ENCODE results near the gene MFSD11.
"Not testable (repeated sequence)": the region's sequence is repeated elsewhere in the genome, so short reads cannot be mapped to it uniquely, and the experiment has no call there.

The MFSD11 gene

DNA sequence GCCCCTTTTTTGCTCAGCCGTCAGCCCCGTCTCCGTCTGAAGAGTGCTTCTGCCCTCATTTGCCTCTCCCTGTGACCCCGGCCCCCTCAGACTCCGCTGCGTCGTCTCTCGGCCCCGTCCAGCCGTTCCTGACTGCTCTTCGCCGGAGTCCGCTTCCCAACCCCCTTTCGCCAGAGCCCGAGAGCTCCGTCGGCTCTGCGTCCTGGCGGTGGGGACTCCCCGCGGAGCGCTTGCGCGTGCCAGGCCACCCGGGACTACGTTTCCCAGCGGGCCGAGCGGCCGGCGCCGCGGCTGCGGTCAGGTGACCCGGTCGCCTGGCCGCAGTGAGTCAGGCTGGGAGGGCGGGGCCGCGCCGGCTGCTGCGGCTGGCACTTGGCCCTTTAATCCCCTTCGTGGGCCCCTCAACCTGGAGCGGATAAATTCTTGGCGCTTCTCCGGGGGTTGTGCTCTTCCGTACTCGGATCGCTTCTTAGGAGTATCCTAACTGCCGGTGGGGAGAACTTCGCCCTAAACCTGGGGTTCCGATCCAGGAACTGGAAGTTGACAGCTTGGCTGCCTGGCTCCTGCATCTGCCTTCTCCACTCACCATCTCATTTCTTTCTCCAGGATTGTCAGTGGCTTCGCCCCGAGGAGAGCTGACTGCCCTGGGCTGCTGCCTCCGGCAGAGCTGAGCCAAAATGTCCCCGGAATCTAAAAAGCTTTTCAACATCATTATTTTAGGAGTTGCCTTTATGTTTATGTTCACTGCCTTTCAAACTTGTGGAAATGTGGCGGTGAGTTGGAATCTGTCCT is at the start of gene MFSD11:
Gene MFSD11 (plus strand): TSS at position 444 of the 792 bp plus-strand sequence. CDS start 234 bp downstream, at position 678.
- peak; percentile 84 for DNase-seq (ENCODE audit: low read depth, low spot score)

DNA sequence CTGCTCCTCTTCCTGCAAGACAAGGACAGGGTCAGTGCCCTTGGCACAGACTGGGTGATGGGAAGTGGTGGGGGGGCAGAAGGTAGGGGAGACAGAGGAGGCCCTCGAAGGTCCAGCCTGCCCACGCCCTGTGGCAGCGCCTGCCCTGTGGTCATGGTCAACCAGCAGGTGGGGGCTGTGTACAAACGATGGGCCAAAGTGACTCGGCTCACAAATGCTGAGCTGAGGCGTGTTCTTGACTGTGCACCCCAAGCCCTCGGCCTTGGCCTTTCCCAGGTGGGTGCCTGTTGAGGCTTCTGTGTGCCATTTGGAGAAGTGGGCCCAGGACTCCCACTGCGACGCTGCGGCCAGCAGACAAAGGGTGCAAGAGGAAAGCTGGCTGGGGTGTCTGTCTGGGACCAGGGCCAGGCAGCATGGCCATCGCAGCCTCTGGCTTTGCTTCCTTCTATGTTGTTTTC is 49.7 kb upstream of the MFSD11 start:
- DNase-seq (ENCODE audit: low read depth, low spot score) = no peak

DNA sequence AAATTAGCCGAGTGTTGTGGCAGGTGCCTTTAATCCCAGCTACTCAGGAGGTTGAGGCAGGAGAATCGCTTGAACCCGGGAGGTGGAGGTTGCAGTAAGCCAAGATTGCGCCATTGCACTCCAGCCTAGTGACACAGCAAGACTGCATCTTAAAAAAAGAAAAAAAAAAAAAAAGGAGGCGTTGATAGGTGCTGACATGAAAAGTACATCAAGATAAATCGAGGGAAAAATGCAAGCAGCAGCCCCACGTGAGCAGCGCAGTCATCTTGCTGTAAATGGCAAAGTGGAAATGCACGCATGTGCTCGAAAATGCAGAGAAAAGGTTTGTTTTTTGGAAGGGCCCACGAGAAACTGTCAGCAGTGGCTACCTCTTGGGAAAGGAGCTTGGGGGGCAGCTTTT is 48.1 kb upstream of the MFSD11 start:
- DNase-seq (ENCODE audit: low read depth, low spot score) = no peak

DNA sequence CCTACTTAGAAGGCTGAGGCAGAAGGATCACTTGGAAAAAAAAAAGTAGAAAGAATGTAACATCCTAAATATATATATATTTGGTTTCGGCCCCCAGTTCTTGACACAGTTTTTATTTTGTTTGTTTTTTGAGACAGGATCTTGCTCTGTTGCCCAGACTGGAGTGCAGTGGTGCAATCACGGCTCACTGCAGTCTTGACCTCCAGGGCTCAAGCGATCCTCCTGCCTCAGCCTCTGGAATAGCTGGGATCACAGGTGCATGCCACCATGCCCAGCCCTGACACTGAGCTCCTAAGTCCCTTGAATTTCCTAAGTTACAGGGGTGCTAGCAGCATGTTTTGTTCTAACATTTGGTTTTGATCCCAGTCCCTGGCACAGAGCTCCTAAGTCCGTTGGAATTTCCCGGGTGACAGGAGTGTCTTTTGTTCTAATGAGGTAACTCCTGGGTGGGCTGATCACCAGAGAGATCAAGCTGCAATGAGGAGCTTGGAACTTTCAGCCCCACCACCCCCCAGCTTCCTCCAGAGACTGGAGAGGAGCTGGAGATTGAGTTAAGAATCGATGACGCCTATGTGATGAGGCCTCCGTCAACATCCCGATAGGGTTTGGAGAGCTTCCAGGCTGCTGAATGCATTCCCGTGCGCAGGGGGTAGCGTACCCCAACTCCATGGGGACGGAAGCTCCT is 47.2 kb upstream of the MFSD11 start:
- DNase-seq (ENCODE audit: low read depth, low spot score) = no peak

DNA sequence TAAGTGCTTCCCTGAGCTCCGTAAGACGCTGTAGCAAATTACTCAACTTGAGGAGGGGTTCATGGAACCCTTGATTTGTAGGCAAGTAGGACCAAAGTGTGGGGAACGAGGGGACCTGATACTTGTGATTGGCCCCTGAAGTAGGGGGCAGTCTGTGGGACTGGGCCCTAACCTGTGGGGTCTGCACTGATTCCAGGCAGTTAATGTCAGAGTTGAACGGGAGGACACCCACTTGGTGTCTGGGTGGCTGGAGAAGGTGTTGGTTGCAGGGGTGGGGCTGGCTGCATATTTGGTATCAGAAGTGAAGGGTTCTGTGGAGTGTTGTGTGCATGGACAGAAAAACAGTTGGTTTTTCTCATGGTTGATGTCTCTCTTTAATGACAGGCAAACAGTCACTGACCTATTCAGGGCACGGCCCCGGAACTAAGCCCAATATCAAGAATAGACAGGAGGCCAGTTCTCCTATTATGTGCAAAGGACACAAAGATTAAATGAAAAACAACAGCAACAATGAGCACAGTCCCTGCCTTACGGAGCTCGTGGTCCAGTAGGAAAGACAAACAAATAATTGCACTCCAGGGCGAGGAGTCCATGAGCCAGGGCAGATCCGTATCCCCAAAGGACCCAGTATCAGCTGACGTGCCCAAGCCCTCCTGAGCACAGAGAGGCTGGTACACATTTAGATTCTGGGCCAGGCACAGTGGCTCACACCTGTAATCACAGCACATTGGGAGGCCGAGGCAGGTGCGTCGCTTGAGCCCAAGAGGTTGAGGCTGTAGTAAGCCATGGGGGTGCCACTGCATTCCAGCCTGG is 46.3 kb upstream of the MFSD11 start:
- DNase-seq (ENCODE audit: low read depth, low spot score) = no peak

DNA sequence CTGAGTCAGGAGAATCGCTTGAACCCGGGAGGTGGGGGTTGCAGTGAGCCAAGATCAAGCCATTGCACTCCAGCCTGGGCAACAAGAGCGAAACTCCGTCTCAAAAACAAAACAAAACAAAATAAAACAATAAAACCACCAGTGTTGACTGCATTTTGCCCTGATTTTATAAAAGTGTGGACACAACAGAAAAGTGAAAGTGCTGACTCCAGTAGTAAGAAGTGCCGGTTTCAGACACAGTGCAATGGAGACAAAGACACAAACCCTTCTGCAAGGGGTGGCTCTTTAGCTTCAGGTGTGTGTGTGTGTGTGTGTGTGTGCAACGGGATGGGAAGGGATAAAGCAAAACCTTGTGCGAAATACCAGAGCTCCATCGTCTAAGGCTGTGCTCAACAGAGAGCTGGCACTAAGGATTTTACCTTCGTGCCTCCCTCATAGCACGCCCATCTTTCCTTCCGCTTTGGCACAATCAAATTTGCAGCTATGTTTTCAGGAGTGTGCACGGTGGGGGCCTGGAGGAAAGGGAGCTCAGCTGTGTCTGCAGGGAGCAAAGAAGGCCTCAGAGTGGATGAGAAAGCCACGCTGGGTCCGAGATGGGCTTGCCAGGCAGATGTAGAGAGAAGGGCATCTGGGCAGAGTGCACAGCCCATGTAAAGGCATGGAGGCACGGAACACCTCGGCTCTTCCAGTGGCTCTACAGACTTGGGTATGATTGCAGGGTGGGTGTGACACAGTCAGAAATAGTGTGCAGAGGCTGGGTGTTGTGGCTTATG is 42.7 kb upstream of the MFSD11 start:
- no peak for DNase-seq (ENCODE audit: low read depth, low spot score)

DNA sequence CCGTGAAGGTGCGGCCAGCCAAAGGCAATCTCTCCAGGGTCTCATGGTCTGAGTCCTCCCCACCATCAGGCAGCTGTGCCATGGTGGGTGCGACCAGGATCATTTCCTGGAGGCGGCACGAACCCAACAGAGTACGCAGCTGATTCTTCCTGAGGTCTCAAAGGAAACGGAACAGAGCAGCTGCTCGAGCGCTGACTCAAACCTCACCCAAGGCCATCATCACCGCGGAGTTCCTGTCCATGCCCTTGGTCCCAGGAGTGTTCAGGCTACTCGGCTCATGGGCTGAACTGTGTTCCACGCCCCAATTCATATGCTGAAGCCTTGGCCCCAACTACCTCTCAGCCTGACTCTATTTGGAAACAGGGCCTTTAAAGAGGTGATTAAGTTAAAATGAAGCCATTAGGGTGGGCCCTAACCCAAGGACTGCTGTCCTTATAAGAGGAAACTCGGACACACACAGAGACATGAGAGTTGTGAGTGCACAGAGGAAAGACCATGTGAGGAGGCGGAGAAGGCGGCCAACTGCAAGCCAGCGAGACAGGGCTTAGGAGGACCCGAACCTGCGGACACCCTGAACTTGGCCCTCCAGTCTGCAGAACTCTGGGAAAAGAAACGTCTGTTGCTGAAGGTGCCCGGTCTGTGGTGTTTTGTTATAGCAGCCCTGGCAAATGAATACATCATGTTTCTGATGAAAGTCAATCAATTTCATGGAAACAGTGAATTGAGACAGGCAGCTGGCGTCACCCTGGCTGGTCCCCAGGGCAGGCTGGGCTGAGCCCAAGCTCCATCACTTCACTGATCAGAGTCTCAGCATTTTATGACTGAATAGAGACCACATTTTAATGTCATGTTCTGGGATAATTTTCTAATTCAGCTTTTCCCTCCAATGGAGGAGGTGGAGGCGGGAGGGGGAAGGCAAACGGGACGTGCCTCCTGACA is 40.9 kb upstream of the MFSD11 start:
- DNase-seq (ENCODE audit: low read depth, low spot score) = no peak

DNA sequence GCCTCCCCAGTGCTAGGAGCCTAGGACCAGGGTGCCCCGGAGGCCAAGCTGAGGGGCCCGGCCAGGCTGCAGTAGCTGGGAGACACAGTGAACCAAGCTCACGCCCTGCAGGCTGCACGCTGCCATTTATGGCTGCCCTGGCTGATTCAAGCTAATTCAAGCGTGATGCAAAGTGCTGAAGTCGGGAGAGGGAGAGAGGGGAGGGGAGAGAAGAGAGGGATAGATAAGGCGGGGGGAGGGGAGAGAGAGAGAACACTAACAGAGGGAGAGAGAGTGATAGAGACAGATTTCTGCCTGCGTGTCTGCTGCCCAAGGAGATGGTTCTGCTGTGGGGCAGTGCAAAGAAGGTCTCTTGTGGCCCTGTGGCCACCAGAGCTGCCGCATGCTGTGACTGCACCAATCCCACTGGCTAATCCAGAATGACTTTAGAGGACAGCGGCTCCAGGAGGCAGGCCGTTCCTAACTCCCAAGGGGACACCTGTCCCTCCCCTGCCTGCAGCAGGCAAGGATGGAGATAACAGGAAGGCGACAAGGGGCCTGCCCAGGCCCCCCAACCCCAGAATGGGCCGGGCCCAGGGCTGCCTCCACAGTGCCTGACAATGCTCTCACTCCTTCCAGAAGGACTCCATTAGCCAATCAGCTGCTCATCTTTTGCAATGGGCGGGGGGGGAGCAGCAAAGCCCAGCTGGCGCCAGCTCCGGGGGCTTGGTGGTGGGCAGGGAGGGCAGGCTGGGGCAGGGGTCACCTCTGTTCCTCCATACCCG is 40.0 kb upstream of the MFSD11 start:
- DNase-seq (ENCODE audit: low read depth, low spot score) = no peak

DNA sequence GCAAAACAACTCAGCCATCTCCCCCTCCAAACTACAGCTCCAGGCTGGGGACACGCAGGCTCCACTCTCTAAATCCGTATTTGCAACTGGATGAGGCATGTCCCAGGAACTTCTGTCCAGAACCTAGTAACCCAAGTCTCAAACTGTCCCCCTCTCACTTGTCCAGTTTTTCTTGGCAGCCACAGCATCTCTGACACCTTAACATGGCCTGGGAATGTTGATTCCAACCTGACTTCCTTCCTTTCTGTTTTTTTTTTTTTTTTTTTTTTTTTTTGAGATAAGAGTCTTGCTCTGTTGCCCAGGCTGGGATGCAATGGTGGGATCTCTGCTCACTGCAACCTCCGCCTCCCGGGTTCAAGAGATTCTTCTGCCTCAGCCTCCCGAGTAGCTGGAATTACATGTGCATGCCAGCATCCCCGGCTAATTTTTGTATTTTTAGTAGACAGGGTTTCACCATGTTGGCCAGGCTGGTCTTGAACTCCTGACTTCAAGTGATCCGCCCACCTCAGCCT is 39.4 kb upstream of the MFSD11 start:
- DNase-seq (ENCODE audit: low read depth, low spot score) = not testable (repeated sequence)

DNA sequence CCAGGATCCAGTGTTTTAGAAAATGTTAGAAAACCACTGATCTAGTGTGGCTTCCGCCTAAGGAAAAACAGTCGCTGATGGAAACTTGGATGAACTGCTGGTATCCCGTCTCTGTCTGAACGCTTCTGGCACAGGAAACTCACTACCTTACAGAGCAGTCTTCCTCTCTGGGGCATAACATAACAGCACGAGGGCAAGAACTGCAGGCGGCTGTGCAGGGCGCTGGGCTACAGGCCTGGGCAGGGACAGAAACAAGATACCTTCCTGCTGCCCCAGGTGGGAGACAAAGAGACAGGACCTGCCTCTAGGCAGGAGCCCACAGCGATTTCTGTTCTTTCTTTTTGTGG is 37.7 kb upstream of the MFSD11 start:
- DNase-seq (ENCODE audit: low read depth, low spot score) = no peak

DNA sequence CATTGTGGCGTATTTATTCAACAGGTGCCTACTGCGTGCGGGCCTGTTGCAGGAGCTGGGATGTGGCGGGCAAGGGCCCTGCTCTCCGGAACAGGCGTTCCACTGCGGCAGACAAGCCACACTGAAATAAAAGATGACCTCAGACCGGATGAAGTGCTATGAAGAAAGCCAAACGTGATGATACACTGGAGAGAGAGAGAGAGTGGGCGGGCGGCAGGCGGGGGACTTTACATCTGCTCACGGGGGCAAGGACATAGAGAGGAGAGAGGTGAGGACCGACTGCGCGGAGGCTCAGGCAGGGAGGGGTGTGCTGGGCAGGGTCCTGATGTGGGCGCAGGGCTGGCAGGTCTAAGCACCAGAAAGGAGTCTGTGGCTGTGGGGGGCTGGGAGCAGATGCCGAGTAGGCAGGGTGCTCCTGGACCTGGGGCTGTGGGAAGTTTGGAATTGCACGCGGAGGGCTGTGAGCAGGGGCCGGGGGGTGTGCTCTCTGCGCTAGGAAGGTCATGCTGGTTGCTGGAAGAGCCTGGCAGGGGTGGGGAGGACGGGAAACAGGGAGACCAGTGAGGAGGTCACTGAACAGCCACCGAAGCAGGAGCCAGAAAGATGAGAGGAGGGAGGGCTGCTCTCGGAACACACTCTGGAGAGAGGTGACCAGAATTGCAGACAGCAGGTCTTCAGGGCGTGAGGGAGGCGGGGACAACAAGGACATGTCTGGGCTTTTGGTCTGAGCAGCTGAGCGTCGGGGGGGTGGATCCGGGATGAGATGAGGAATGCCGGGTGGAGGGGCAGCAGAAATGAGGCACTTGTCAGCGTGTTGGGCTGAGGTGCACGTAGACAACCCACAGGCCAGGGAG is 37.1 kb upstream of the MFSD11 start:
- no peak for DNase-seq (ENCODE audit: low read depth, low spot score)

DNA sequence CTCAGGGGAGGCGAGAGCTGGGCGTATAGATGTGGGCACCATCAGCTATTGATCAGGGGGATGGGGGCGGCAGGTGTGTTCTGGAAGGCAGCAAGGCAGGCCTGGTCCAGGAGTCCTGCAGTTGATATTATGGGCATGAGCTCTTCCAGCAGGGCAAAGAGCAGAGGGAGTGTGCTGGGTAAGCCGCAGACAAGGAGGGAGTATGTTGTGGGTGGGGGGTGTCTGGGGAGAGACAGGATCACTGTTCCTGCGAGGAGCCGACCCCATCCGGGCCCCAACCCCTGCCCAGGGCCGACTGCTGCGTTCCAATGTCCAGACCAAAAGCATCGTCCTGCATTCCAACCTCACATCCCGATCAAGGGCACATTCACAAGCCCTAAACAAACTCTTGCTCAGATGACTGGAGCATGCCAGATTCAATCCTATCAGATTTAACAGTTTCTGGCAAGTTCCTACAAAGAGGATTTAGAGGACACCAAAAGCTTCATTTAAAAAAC is 36.4 kb upstream of the MFSD11 start:
- DNase-seq (ENCODE audit: low read depth, low spot score) = no peak

DNA sequence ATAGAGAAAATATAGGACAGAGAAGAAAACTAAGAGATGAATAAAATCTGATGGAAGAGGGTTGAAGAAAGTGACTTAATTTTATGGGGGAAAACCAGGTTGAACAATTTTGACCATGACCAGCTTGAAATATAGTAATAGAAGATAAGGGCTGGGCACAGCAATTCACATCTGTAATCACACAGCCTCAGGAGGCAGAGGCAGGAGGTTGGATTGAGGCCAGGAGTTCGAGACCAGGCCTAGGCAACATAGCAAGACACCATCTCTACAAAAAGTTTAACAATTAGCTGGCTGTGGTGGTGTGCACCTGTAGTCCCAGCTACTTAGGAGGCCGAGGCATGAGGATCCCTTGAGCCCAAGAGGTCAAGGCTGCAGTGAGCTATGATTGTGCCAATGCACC is 35.8 kb upstream of the MFSD11 start:
- no peak for DNase-seq (ENCODE audit: low read depth, low spot score)

DNA sequence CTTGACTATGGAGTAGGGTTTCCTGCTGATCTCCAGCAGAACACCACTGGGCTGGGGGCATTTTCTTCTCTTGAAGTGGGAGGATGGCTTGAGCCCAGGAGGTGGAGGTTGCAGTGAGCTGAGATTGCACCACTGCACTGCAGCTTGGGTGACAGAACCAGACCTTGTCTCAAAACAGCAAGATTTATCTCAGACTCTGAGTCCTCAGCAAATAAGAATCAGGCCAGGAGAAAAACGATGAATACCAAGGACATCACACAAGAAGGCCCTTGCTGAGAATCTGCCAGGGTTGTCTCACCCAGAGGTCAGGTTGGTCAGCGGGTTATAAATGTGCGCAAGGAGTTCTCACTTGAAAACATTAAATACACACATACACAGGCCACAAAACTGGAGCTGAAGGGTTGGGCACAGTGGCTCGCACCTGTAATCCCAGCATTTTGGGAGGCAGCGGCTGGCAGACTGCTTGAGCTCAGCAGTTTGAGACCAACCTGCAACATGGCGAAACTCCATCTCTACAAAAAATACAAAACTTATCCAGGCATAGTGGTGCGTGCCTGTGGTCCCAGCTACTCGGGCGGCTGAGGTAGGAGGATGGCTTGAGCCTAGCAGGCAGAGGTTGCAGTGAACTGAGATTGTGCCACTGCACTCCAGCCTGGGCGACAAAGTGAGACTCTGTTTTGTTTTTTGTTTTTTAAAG is 34.8 kb upstream of the MFSD11 start:
- DNase-seq (ENCODE audit: low read depth, low spot score) = no peak

DNA sequence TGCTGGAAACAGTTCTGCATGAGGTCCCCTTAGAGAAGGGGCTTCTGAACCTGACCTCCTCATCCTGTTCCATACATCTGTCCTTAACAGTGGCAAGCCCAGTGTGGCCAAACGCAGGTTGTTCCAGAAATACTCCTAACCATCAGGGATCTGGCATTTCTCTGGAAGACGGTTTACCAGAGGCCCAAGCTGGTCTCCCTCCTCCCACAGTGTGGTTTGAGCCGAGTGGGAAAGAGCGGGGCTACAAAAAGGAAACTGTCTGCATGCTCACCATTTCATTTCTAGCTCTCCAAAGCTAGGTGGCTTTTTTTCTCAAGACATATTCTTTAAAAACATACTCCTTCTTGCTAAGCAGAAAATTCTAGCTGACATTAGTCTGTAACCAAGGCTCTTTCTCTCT is 33.1 kb upstream of the MFSD11 start:
- DNase-seq (ENCODE audit: low read depth, low spot score) = no peak

DNA sequence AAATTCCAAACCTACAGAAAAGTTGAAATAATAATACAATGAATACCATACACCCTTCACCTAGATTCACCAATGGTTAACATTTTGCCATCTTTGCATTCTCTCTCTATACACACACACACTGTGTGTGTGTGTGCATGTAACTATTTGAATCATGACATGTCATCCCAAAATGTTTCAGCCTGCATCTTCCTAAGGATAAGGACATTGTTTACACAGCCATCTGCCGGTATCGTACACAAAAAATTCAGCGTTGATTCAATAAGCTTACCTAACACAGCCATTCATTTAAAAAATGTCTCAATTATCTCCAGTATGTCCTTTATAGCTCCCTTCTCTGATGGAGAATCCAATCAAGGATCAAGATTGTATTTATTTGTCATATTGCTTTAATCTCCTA is 31.1 kb upstream of the MFSD11 start:
- no peak for DNase-seq (ENCODE audit: low read depth, low spot score)

DNA sequence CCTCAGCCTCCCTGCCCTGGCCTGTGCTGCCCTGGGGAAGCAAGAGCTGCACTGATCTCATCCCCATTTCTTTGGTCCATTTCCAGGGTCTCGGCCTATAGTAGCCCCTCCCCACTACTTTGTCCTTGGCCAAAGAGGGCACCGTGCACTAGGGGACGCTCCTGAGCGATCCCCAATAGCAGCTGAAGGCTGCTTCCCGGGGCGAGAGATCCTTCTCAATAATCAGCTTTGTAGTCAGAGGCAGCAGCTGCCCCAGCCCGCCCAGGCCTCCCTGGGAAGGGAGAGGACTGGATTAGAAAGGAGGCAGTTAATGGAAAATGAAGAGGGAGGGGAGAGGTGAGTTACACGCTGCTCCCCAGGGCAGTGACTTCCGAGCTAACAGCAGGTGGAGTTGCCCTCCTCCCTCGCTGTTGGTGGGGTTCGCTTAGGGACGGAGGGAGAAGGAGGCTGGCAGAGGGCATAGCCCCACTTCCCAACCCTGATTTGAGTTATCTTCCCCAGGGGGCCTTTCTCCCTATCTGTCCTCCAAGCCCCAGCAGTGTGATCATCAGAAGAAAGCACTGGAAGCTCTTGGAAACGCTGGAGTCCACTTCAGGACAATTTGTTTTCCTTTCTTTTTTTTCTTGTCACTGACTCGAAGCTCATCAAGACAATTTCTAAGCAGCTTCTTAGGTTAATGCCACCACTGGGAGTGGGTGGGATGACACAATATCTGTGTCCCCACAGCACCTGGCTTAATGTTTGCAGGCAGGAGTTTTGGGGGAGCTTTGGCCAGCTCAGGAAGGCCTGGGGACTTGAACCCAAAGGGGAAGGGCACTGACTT is 29.7 kb upstream of the MFSD11 start:
- no peak for DNase-seq (ENCODE audit: low read depth, low spot score)
